Glomerular endothelial cell (primary cell): Measurements from ENCODE around the gene CREB3L2. TPM values are rescaled to one million over a fixed set of nuclear protein-coding genes. Genes with fewer than 3 reads are reported as not detected.
"Not testable (repeated sequence)": the region's sequence is repeated elsewhere in the genome, so short reads cannot be mapped to it uniquely, and the experiment has no call there.

ENCODE experiments used
- DNase-seq: peaks from one replicate; pipeline ENCODE4 v3.0.0-alpha.2; 2011; ENCODE audit warnings: low read depth, low spot score; ENCODE audit errors: extremely low read depth
- total RNA-seq: library from RNA; depleted of rRNA; stranded (reverse); fragments of >200 nt; gene quantifications from 2 replicates; pipeline ENCODE4 v1.2.3, GENCODE V29; 2015

CREB3L2 gene
- total RNA-seq, 1 donor from 2014 or later = 56.1 TPM

GRCh38 chr7:137975221-137975620 is 26.7 kb downstream of the CREB3L2 start:
- DNase-seq = no peak

DNA sequence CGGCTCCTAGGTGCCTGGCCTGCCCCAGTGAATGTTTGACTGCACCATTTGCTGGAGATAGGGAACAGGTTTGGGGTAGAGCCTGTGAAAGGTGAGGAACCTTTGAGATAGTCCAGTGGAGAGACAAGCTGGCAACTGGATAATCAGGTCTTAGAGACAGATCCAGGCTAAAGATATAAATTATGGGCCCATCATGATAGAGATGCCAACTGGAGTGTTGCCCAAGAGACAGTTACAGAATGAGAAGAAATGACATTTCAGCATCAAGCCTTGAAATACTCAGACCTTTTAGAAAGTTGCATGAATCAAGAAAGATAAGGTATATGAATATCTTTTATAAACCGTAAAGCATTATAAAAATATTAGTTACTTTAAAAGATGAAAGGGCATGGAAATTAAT is 27.1 kb downstream of the CREB3L2 start:
- no peak for DNase-seq

DNA sequence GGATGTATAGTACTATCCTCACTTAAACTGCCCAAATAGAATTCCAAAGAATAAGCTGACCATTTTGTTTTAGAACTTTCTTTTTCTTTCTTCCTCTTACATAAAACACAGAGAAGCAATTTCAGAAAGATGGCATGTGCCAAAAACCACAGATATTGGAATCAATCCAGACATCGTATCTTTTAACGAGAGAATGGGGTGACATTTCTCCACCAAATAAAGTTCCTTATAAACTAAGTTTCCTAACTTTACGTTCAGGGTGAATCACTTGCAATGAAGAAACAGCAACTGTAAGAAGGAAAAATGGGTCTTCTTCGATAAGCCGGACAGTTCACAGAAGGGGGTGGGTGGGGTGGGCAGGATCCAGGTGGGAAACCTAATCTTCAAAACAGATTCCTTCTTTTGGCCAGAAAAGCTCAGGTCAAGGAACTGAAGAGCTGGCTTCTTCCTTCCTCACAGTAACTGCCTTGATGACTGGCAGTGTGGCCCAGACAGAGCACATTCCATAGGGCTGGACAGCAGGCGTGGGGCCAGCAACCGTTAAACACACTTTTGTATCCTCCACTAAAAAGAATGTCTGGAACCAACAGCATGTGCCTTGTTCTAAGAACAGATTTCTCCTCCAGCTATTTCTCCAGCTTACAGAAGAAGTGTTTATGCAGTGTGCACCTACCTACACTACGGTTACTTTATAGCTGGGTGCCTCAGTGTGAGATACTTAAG is 31.5 kb downstream of the CREB3L2 start:
- no peak for DNase-seq

GRCh38 chr7:137969828-137970227 is 32.1 kb downstream of the CREB3L2 start:
- no peak for DNase-seq

DNA sequence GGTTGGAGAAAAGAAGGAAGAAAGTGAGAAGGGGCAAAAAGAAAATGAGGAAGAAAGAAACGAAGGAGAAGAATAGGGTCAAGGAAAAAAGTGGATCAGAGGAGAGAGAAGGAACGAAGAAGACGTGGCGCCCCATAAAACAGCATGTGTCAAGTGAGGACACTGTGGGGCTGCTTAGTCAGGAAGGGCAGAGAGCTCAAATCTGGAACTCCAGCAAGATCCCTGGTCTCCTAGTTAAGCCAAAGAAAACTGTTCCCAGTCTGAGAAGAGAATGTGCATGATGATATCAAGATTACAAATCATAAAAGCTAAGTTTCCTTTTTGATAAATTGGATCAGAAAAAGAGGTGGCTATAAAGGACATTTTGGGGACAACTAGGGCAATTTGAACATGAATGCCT is 33.0 kb downstream of the CREB3L2 start:
- DNase-seq = no peak

- DNase-seq = not testable (repeated sequence)
These were observed 33.5 kb downstream of the CREB3L2 start for GRCh38 chr7:137968339-137968738.

DNA sequence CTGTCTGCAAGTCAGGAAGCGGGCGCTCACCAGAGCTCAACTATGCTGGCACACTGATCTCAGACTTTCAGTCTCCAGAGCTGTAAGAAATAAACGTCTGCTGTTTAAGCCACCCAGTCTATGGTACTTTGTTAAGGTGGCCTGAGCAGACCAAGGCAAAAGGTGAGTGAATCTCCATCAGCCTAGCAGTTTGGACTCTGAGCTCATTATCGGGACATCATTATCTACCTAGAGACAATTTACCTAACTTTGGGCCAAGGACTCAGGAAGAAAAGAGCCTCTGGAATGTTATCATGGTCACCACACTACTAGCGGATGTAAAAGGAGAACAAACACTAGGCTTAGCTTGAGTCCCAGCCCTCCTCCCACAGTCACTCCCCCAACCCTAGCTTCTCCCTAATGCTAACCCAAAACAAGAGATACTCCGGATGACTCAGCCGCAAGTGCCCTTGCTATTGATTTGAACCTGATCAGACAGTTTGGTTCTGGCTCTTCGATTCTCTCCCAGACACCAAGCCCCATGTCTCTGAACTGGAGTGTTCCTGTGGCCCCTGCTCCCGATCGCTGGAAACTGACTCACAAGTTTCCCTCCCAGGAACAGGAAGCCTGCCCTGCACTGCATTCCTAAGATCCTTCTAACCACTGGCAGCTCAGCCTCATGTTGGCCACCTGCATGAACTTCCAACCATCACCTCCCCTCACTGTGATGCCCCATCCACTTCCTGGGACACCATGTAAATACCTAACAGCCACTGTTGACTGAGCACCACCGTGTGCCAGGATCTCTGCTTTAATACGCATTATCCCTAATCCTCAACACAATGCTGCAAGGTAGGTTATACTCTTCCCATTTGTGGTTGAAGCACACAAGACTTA is 34.5 kb downstream of the CREB3L2 start:
- DNase-seq = no peak

DNA sequence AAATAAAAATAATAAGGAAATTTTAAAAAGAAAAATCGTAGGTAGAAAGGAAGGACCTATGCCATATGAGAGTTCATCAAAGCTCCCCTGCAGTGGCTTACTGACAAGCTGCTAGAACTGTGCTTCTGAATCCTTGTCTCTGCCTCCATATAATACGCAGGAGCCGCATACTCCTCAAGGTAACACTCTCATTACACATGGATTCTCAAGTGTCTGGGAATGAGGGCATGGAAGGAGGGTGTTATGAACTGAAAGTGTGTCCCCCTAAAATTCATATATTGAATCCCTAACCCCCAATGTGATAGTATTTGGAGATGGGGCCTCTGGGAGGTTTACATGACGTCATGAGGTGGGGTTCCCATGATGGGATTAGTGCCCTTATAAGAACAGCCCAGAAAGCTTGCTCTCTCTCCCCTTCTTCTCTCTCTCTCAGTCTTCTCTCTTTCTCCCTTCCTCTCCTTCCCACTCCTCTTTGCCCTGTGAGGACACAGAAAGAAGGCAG is 35.2 kb downstream of the CREB3L2 start:
- no peak for DNase-seq

DNA sequence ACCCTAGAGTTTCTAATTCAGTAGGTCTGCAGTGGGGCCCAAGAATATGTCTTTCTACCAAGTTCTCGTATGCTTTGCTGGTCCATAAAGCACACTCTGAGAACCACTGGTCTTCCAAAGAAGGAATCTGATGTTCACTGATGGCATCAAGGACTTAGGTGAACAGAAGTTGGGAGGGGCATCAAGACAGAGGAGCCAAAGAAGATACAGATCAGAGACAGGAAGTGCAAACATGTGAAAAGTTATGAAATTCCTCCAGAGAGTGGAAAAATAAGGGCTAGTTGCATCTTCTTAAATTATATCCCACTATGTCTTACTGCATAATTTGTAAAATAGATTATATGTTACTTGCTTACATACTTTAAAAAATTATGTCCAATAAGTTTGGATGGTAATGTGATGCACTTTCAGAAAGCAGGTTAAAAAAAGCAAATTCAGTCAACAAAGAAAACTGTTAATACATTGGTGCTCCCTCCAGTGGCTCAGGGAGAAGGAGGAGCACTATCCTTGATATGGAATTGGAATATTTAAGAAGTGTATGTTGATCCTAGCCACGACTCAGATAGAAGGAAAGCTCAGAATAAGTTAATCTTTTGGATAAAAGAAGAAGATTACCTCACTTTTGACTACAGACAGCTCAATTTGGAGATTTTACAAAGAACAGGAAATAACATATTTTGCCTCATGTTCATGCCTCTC is 35.8 kb downstream of the CREB3L2 start:
- no peak for DNase-seq

DNA sequence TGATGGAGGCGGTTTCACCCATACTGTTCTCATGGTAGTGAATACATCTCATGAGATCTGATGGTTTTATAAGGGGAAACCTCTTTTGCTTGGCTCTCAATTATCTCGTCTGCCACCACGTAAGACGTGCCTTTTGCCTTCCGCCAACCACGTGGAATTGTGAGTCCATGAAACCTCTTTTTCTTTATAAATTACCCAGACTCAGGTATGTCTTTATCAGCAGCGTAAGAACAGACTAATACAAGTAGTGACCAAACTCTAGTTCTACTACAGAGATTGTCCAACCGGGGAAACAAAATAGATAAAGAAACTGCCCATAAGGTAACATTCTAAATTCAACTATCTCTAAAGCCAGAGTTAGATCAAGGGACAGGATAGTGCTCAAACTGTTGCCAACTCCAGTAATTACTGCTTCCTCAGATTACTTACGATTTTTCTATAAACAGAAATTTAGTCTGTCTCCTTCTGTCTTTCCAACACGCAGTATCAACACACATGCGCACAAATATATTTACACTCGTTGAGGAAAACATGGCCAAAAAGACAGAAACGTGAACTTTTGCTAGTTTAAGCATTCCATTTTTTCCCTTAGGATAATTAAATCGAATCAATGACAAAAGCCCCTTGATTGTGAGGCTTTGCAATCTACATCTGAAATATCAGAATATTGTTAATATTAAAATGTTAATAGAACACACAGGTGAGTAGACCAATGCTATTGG is 36.9 kb downstream of the CREB3L2 start:
- no peak for DNase-seq

GRCh38 chr7:137962875-137963507 is 38.9 kb downstream of the CREB3L2 start:
- no peak for DNase-seq

- DNase-seq = no peak
These were observed 39.4 kb downstream of the CREB3L2 start for GRCh38 chr7:137962491-137962874.

DNA sequence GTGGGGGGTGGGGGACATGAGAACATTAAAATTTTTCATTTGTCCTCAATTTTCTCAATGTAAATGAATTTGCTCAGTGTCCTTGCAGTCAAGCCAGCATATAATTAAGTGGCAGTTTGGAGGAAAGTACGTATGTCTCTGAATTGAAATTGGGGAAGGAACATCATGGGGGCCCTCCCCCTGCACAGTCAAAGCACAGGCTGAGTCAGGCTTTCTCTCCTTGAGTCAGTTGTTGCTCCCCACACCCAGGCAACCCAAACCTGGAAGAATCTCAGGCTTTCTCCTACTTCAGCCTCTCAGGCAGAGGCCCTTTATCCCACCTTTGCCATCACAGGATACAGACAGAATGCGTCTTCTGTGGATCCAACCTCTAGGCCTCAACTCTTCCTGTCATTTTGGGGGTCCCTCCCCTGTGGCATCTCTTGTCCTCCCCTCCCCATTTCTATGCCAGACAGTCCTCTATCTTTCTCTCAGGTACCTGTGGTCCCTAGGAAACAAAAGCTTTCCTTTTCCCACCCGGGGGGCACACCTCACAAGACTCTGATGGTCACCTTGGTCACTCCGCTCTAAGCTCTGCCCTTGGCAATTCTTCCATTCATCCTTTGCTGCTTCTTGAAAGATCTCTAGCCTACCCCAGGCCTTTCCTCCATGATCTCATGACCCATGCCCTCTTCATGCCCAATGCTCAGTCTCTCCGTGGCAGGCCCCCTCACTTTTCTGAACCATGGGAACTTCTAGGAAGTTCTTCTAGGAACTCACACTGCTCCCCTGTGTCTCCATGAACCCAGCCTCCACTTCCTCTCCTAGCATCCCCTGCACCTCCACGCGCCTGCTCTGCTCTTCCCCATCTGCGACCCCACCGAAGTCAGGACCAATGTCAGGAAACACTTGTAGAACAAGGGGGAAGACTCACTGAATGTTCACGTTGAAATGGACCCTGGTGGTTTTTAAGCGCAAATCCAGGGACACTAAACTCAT is 40.4 kb downstream of the CREB3L2 start:
- no peak for DNase-seq

DNA sequence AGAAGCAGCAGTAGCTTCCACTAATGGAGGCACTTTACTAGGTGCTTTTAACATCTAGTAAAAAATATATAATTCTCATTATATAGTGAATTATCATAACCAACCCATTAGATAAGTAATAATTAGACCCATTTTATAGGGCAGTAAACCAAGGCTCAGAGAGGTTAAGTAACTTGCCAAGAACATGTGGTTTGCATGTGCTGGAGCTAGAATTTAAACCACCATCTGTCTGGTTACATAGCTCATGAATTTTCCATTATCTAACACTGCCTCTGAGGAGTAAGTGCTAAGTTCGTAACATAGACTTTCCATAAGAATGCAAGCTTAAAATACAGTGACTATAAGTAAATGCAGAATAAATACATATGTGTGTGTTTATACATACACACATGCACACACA is 41.9 kb downstream of the CREB3L2 start:
- no peak for DNase-seq

GRCh38 chr7:137958470-137959431 is 43.1 kb downstream of the CREB3L2 start:
- DNase-seq = no peak

- DNase-seq = no peak
These were observed 44.0 kb downstream of the CREB3L2 start for GRCh38 chr7:137957887-137958286.

GRCh38 chr7:137956591-137956990 is 45.3 kb downstream of the CREB3L2 start:
- DNase-seq = no peak

DNA sequence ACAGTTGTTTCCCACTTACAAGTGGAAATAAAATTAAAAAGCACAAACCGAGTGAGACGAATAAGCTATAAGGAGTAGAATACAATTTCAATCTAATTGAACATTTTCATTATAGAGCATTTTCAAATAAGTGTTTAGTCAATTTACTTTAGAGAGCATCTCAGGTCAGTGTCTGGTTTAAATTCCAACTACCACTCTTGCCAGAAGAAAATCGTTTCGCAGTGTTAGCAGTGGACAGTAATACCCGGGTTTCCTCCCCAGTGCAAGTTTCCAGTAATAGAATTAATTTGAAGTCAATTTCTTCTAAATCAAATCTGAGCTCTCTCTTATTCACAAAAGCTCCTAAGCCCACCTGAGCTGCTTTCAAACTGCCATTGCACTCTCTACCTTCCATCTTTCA is 45.7 kb downstream of the CREB3L2 start:
- no peak for DNase-seq
